D721Med (cell line): Measurements from ENCODE around the gene DNAJC17.

Source experiments
- DNase-seq: peaks from one replicate; pipeline ENCODE4 v3.0.0; 2011; ENCODE audit warnings: low spot score; ENCODE audit not compliant: insufficient read length
- FAIRE-seq: peaks from 2 replicates; lab custom pipeline; 2011; peaks lifted over from hg19 to GRCh38; lab: Jason Lieb, UNC
- TF ChIP-seq, protein P1 (sequence below): IDR thresholded peaks from 2 replicates; pipeline ENCODE4 v1.5.1; 2012; ENCODE audit warnings: mild to moderate bottlenecking, control low read depth; ENCODE audit not compliant: insufficient read depth; ENCODE audit errors: missing control alignments

Gene DNAJC17

DNA sequence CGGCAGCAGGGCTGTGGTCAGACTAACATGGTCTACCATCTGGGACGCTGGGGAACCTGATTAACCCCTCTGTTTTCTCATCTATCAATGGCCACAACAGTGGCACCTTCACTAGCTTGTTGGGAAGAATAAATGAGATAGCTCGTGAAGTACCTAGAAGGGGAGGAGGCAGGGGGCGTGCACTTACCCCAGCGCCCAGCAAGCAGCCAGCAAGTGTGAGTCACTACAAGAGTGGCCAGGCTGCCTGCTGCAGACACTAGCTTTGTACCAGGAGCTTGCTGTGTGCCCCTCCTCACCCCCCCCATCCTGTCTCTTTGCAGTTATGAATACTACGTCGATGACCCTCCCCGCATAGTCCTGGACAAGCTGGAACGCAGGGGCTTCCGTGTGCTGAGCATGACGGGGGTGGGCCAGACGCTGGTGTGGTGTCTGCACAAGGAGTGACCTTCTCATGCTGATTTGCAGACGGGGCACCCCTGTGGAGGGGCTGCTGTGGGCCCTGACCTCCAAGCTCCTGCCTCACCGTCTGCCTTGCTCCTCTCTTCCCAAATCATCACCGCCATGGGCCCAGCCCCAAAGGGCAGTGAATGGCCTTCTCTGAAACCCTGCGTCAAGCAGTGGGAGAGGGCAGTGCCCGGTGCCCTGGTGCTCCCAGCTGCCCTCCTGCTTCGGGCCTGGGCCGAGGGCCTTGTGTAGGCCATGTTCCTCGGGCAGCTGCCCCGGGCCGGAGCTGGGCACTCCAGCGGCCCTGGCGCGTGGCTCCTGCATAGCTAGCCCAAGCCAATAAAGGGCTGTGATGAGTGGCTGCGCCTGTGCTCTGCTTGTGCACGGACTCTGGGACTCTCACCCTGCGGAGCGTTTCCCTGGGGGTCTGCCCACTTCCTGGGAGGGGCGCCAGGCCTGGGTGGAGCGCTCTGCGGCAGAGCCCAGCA lies 40.1 kb downstream of the DNAJC17 start:
- no peak for FAIRE-seq
- TF ChIP-seq, protein P1, sequence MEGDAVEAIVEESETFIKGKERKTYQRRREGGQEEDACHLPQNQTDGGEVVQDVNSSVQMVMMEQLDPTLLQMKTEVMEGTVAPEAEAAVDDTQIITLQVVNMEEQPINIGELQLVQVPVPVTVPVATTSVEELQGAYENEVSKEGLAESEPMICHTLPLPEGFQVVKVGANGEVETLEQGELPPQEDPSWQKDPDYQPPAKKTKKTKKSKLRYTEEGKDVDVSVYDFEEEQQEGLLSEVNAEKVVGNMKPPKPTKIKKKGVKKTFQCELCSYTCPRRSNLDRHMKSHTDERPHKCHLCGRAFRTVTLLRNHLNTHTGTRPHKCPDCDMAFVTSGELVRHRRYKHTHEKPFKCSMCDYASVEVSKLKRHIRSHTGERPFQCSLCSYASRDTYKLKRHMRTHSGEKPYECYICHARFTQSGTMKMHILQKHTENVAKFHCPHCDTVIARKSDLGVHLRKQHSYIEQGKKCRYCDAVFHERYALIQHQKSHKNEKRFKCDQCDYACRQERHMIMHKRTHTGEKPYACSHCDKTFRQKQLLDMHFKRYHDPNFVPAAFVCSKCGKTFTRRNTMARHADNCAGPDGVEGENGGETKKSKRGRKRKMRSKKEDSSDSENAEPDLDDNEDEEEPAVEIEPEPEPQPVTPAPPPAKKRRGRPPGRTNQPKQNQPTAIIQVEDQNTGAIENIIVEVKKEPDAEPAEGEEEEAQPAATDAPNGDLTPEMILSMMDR: no peak
- DNase-seq: no peak

DNA sequence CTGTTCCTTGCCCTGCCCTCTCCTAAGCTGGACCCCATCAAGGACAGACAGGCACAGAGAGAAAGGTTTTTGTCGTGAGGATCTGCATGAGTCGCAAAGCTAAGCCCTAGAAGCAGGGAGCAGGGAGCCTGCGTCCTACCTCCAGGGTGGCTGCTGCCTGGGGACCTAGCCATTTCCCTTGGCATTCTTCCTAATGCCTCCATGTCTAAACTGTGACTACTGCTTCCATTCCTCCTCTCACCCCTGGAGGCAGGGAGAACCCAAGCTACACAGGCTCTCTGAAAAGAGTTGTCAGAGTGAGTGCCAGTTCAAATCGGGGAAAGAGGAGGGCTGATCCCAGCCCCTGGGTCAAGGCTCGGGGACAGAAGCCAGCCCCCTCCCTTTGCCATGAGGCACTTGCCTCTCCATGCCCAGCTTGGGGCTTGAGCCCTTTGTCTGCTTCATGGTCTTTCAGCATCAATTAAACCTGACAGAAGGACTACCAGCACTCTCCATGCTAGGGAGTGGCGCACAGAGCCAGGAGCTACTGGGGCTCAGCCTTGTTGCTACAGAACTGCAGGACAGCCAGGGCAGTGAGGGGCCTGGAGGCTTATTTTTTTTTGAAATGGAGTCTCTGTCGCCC lies 41.0 kb downstream of the DNAJC17 start:
- TF ChIP-seq, protein P1: no peak
- DNase-seq (no peak), FAIRE-seq (no peak)

DNA sequence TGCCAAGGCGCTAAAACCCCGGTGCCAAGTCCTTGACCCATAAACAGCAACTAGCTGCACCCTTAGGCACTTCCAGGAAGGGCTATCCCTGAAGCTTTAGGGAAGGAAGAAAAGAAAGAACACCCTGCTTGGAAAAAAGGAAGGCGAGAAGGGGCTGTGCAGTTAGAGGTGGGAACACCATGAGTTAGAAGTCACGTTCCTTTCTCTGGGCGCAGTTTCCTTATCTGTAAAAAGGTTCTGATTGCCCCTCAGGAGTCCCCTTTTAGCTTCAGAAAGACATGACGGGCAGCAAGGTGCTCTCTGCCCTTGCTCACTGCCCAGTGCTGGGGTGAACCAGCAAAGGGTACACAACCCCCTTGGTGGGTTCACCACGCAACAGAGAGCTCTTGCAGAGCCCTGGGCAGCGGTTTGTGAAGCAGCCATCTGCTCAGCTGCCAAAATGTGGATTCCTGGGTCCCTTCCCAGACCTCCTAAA lies 42.6 kb downstream of the DNAJC17 start:
- no peak for DNase-seq
- TF ChIP-seq, protein P1: no peak
- no peak for FAIRE-seq

GRCh38 chr15:40763801-40764628 lies 43.3 kb downstream of the DNAJC17 start, which contains the start of gene GCHFR:
GCHFR (plus strand) TSS chr15:40764068; CDS start chr15:40764181, 113 bp downstream.
- FAIRE-seq (no peak), DNase-seq (no peak)
- TF ChIP-seq, protein P1: no peak

GRCh38 chr15:40762919-40763800 lies 44.1 kb downstream of the DNAJC17 start:
- no peak for DNase-seq
- FAIRE-seq: no peak
- TF ChIP-seq, protein P1: no peak

- FAIRE-seq (no peak), DNase-seq (no peak)
- TF ChIP-seq, protein P1: no peak
These were observed 47.3 kb downstream of the DNAJC17 start for GRCh38 chr15:40759961-40760360.
